GM12878 (cell line): ENCODE data around the gene SLC2A5. TPM values are rescaled to one million over a fixed set of nuclear protein-coding genes. Genes with fewer than 3 reads are reported as not detected.

ENCODE experiments used
- ATAC-seq: fragments of 200-7000 bp; cut with Tn5 transposase; 3 replicates; pipeline ENCODE4 v1.9.1; 2020; ENCODE audit warnings: mild to moderate bottlenecking, moderate library complexity
- BruUV-seq: library from RNA; stranded (reverse); fragments of 400-500 nt; replicated peaks from 2 replicates; lab custom pipeline; 2021; lab: Mats Ljungman, UMichigan
- CTCF ChIA-PET: fragments of 300-600 bp; sonication (Branson Sonifier 250); formaldehyde crosslinking; extraction: SDS; loops from one replicate; lab custom pipeline; 2021; ENCODE audit warnings: inconsistent platforms; lab: Yijun Ruan, JAX
- POLR2A ChIA-PET: fragments of 350-600 bp; formaldehyde crosslinking; extraction: SDS; loops from one replicate; lab custom pipeline; 2021; ENCODE audit warnings: inconsistent platforms; lab: Charles Lee
- RAD21 ChIA-PET: fragments of 300-600 bp; sonication (Branson Sonifier 250); formaldehyde crosslinking; loops from one replicate; lab custom pipeline; 2023; ENCODE audit warnings: antibody characterized with exemption; ENCODE audit not compliant: unreplicated experiment; lab: Charles Lee
- SMC1A ChIA-PET: fragments of 300-600 bp; sonication (Branson Sonifier 250); formaldehyde crosslinking; loops from one replicate; lab custom pipeline; 2023; ENCODE audit not compliant: unreplicated experiment, uncharacterized antibody; lab: Charles Lee
- DNase-seq: peaks from one replicate; pipeline ENCODE4 v3.0.0-alpha.2; 2011; ENCODE audit warnings: low read depth, low spot score
- FAIRE-seq: peaks from 3 replicates; lab custom pipeline; 2011; peaks lifted over from hg19 to GRCh38; lab: Jason Lieb, UNC
- H2AFZ ChIP-seq: 2 replicates; pipeline ENCODE4 v1.6.0; 2011; ENCODE audit warnings: low read depth, low read length, control low read depth; ENCODE audit not compliant: control insufficient read depth
- H3K27ac ChIP-seq: 2 replicates; pipeline ENCODE4 v1.5.1; 2011; ENCODE audit warnings: control low read depth; ENCODE audit not compliant: control insufficient read depth, insufficient read depth
- H3K27me3 ChIP-seq, 2 experiments: replicated peaks in 1 of 2; 2 replicates each; pipeline versions ENCODE4 v1.6.0 to v1.6.1; 2011; ENCODE audit warnings: low read length in 1 of 2; ENCODE audit not compliant: control insufficient read depth in 2 of 2, insufficient read depth in 2 of 2
- H3K36me3 ChIP-seq, 2 experiments: 2 replicates each; pipeline ENCODE4 v1.5.1; 2011; ENCODE audit warnings: low read length in 1 of 2; ENCODE audit not compliant: control insufficient read depth in 2 of 2, insufficient read depth in 2 of 2
- H3K4me1 ChIP-seq: 2 replicates; pipeline ENCODE4 v1.6.1; 2011; ENCODE audit warnings: mild to moderate bottlenecking, low read length, moderate library complexity, mixed read lengths; ENCODE audit not compliant: control insufficient read depth, insufficient read depth
- H3K4me2 ChIP-seq: 2 replicates; pipeline ENCODE4 v1.6.0; 2011; ENCODE audit warnings: control low read depth; ENCODE audit not compliant: control insufficient read depth, insufficient read depth
- H3K4me3 ChIP-seq: fragments of 200-600 bp; sonication (generic); 2 replicates; pipeline ENCODE4 v1.5.1; 2016
- H3K79me2 ChIP-seq: 2 replicates; pipeline ENCODE4 v1.6.0; 2011; ENCODE audit warnings: low read length; ENCODE audit not compliant: control insufficient read depth, insufficient read depth
- H3K9ac ChIP-seq: 2 replicates; pipeline ENCODE4 v1.8.0; 2011; ENCODE audit warnings: low read length, control low read depth, mixed read lengths; ENCODE audit not compliant: control insufficient read depth, insufficient read depth
- H3K9me3 ChIP-seq: replicated peaks from 3 replicates; pipeline ENCODE4 v1.5.1; 2011; ENCODE audit warnings: mild to moderate bottlenecking, low read length; ENCODE audit not compliant: control insufficient read depth, insufficient read depth
- H4K20me1 ChIP-seq: 2 replicates; pipeline ENCODE4 v1.6.0; 2011; ENCODE audit not compliant: control insufficient read depth, insufficient read depth
- NR2F1 ChIP-seq: fragments of 450-650 bp; conservative IDR thresholded peaks from 2 replicates; pipeline ENCODE4 v1.6.1; 2017; ENCODE audit warnings: mild to moderate bottlenecking
- SMC3 ChIP-seq: IDR thresholded peaks from 2 replicates; pipeline ENCODE4 v1.6.1; 2011; ENCODE audit warnings: low read length, improper control_type of control experiment, borderline replicate concordance
- ZNF384 ChIP-seq: IDR thresholded peaks from 2 replicates; pipeline ENCODE4 v1.6.1; 2012; ENCODE audit warnings: low read depth, mild to moderate bottlenecking, low read length, improper control_type of control experiment, borderline replicate concordance
- WGBS: methylation state at CpG from one replicate; pipeline ENCODE4 v1.1.6; 2016; ENCODE audit warnings: low lambda C conversion rate; ENCODE audit not compliant: insufficient replicate concordance, insufficient coverage; ENCODE audit errors: missing lambda C conversion rate; 5-methylcytosine and 5-hydroxymethylcytosine counted together
- in situ Hi-C: fragments of 300-500 bp; cut with MboI; formaldehyde crosslinking; loops from 9 replicates; pipeline ENCODE4 v1.14.3; 2018; ENCODE audit warnings: mixed read lengths
- intact Hi-C: fragments of 100-400 bp; cut with micrococcal nuclease; formaldehyde crosslinking; loops from one replicate; pipeline ENCODE4 v1.14.2; 2022; ENCODE audit not compliant: unreplicated experiment
- polyA plus RNA-seq, 11 experiments: library from polyadenylated mRNA; depleted of rRNA in 4 of 11; unstranded in 6 of 11; stranded (reverse) in 5 of 11; fragments of >200 nt; fragmentation: Nextera tagmentation in 4 of 11; fragmentation: Illumina TruSeq in 1 of 11; extraction: Ambion mirVana in 4 of 11; extraction: Trizol in 1 of 11; gene quantifications; 1 replicate in 1 of 11; 2 replicates in 10 of 11; pipeline versions ENCODE4 v1.2.1 to v1.2.3, GENCODE V29; 2011 to 2016; ENCODE audit warnings: inconsistent platforms in 2 of 11, missing spikeins in 2 of 11, low read depth in 1 of 11
- total RNA-seq, 4 experiments: library from RNA; depleted of rRNA in 3 of 4; stranded (reverse); fragments of >200 nt in 3 of 4; fragmentation: Illumina TruSeq in 1 of 4; extraction: Trizol in 1 of 4; gene quantifications; 2 replicates each; pipeline versions ENCODE4 v1.2.1 to v1.2.3, GENCODE V29; 2013 to 2021

SLC2A5 gene
- total and polyA plus RNA-seq, 10 of the 15 experiments (the other 5 are each of a cell fraction or from before 2014, with no cell fraction given): 4.5 to 76.6 (median 23.9) TPM

- H3K4me2 ChIP-seq: peak overlapping the region; percentile 57
- H3K4me1 ChIP-seq: peaks cover 24% of the 10 kb centered on the region
- no peak for DNase-seq
- no peak overlapping the region for H3K4me3 ChIP-seq
- ChIA-PET CTCF (interaction anchor here (0.7 to 3.4 kb wide), 12 partner anchors 8 to 74 kb away, joined by 3 to 18 read pairs (median 4); partner anchors contain the start of gene SLC2A5), RAD21 (interaction anchor here (0.9 to 3.5 kb wide), 10 partner anchors 13 to 499 kb away, joined by 3 to 15 read pairs (median 5); no protein-coding TSS in a partner anchor)
- no peaks in the 10 kb centered on the region for H3K27me3 ChIP-seq
- in situ Hi-C loops: no loop called here
- TF ChIP-seq NR2F1 (0 out of 2 replicates have a peak, but pooled peaks have one; percentile 36), ZNF384 (peak; percentile 40; the same call in 1 of the 2 replicates), SMC3 (no peak)
- TF ChIP-seq, all 136 proteins: peak for 2
- no peak for FAIRE-seq
- WGBS: 64% methylated on average over 6 of the region's 6 CpGs
- Histone ChIP-seq H4K20me1 (no peaks in the 10 kb centered on the region; the same call in 1 of the 2 replicates), H3K27ac (peak overlapping the region; percentile 2; the same call in 1 of the 2 replicates), H3K36me3 (peaks cover 6 to 13% of the 10 kb centered on the region in 2 experiments), H2AFZ (no peak overlapping the region), H3K9ac (peak overlapping the region; percentile 10; the same call in 1 of the 2 replicates), H3K79me2 (peaks cover 47% of the 10 kb centered on the region), H3K9me3 (no peaks in the 10 kb centered on the region)
- POLR2A ChIA-PET: interaction anchor here (0.6 to 2.3 kb wide), 11 partner anchors 9 to 134 kb away, joined by 3 to 9 read pairs (median 4); no protein-coding TSS in a partner anchor
- peak; percentile 64 for ATAC-seq
- intact Hi-C loops: no loop called here
- SMC1A ChIA-PET: interaction anchor here (0.6 to 5.2 kb wide), 15 partner anchors 14 to 142 kb away, joined by 3 to 59 read pairs (median 5); no protein-coding TSS in a partner anchor
- no TSS peak for BruUV-seq
Measured at GRCh38 chr1:9061252-9061960, 8.0 kb downstream of the SLC2A5 start.
